Vagina (tissue), 2 donors: ENCODE results near the gene DCC. TPM values are rescaled to one million over a fixed set of nuclear protein-coding genes. Genes with fewer than 3 reads are reported as not detected.

Source experiments
- DNase-seq, 2 donors: peaks; one replicate each; pipeline ENCODE4 v3.0.0-alpha.2; 2017; ENCODE audit errors: extremely low spot score in 2 of 2
- H3K27ac ChIP-seq: fragments of 200-600 bp; sonication (generic); one replicate; pipeline ENCODE4 v1.5.1; 2019
- H3K27me3 ChIP-seq: fragments of 200-600 bp; sonication (generic); one replicate; pipeline ENCODE4 v1.5.1; 2019
- H3K36me3 ChIP-seq, 2 donors: fragments of 200-600 bp; sonication (generic); one replicate each; pipeline ENCODE4 v1.5.1; 2017 to 2019
- H3K4me1 ChIP-seq: fragments of 200-600 bp; sonication (generic); one replicate; pipeline ENCODE4 v1.5.1; 2019
- H3K4me3 ChIP-seq, 2 donors: fragments of 200-600 bp; sonication (generic); 1 replicate in 1 of 2; 2 replicates in 1 of 2; pipeline ENCODE4 v1.5.1; 2016 to 2019
- H3K9me3 ChIP-seq: fragments of 200-600 bp; sonication (generic); one replicate; pipeline ENCODE4 v1.5.1; 2019
- CTCF ChIP-seq, 3 experiments: fragments of 450-650 bp in 2 of 3; fragments of 200-600 bp in 1 of 3; sonication (generic) in 1 of 3; IDR thresholded peaks; one replicate each; pipeline ENCODE4 v1.5.1; 2017 to 2019; ENCODE audit warnings: antibody characterized with exemption in 3 of 3, mild to moderate bottlenecking in 2 of 3, moderate library complexity in 2 of 3
- POLR2A ChIP-seq, 2 donors: fragments of 450-650 bp; IDR thresholded peaks; one replicate each; pipeline ENCODE4 v1.6.1; 2017; ENCODE audit warnings: antibody characterized with exemption in 2 of 2, mild to moderate bottlenecking in 2 of 2, moderate library complexity in 2 of 2
- POLR2AphosphoS5 ChIP-seq, 2 donors: sonication (generic); formaldehyde crosslinking; IDR thresholded peaks; one replicate each; pipeline ENCODE4 v1.9.0; 2017; ENCODE audit warnings: antibody characterized with exemption in 2 of 2, mild to moderate bottlenecking in 2 of 2, low read depth in 1 of 2; ENCODE audit not compliant: insufficient read depth in 1 of 2
- intact Hi-C: fragments of 100-400 bp; cut with DNase I; formaldehyde crosslinking; loops from one replicate; pipeline ENCODE4 v1.15.1; 2023
- total RNA-seq: library from RNA; depleted of rRNA; stranded (reverse); fragments of >200 nt; gene quantifications from one replicate; pipeline ENCODE4 v1.2.3, GENCODE V29; 2016

The DCC gene
- total RNA-seq, 1 donor from 2014 or later: not detected

- TF ChIP-seq CTCF (IDR thresholded peaks at IDR 0.05): no peak
- TF ChIP-seq POLR2AphosphoS5 (IDR thresholded peaks at IDR 0.05; ENCODE audit: insufficient read depth in 1 of 2, low read depth in 1 of 2): no peak
- no peak for TF ChIP-seq POLR2A (IDR thresholded peaks at IDR 0.05)
- Histone ChIP-seq H3K27ac (no peak overlapping the region), H3K36me3 (no peaks in the 10 kb centered on the region), H3K4me1 (no peaks in the 10 kb centered on the region), H3K9me3 (no peaks in the 10 kb centered on the region), H3K27me3 (no peaks in the 10 kb centered on the region), H3K4me3 (no peak overlapping the region)
- intact Hi-C loops: no loop called here
- no peak for DNase-seq
These were observed 597.8 kb downstream of the DCC start for GRCh38 chr18:52937840-52938239.

- no peak for DNase-seq
- Histone ChIP-seq H3K27me3 (no peaks in the 10 kb centered on the region), H3K4me1 (no peaks in the 10 kb centered on the region), H3K9me3 (no peaks in the 10 kb centered on the region), H3K27ac (no peak overlapping the region), H3K4me3 (no peak overlapping the region), H3K36me3 (no peaks in the 10 kb centered on the region)
- intact Hi-C loops: no loop called here
- no peak for TF ChIP-seq CTCF (IDR thresholded peaks at IDR 0.05)
- TF ChIP-seq POLR2AphosphoS5 (IDR thresholded peaks at IDR 0.05; ENCODE audit: insufficient read depth in 1 of 2, low read depth in 1 of 2): no peak
- TF ChIP-seq POLR2A (IDR thresholded peaks at IDR 0.05): no peak
These were observed 605.6 kb downstream of the DCC start for GRCh38 chr18:52945552-52945951.

- Histone ChIP-seq H3K36me3 (no peaks in the 10 kb centered on the region), H3K27ac (no peak overlapping the region), H3K4me1 (no peaks in the 10 kb centered on the region), H3K4me3 (no peak overlapping the region), H3K27me3 (no peaks in the 10 kb centered on the region), H3K9me3 (no peaks in the 10 kb centered on the region)
- TF ChIP-seq POLR2AphosphoS5 (IDR thresholded peaks at IDR 0.05; ENCODE audit: insufficient read depth in 1 of 2, low read depth in 1 of 2): no peak
- TF ChIP-seq CTCF (IDR thresholded peaks at IDR 0.05): no peak
- no peak for TF ChIP-seq POLR2A (IDR thresholded peaks at IDR 0.05)
- intact Hi-C loops: no loop called here
- no peak for DNase-seq
These were observed 609.0 kb downstream of the DCC start for GRCh38 chr18:52948868-52949444.

- no peaks in the 10 kb centered on the region for H3K36me3 ChIP-seq
- H3K4me3 ChIP-seq: no peak overlapping the region
- intact Hi-C loops: no loop called here
- H3K9me3 ChIP-seq: no peaks in the 10 kb centered on the region
- DNase-seq: no peak
- H3K4me1 ChIP-seq: no peaks in the 10 kb centered on the region
- H3K27ac ChIP-seq: no peak overlapping the region
- no peak for TF ChIP-seq POLR2AphosphoS5 (IDR thresholded peaks at IDR 0.05; ENCODE audit: insufficient read depth in 1 of 2, low read depth in 1 of 2)
- TF ChIP-seq CTCF (IDR thresholded peaks at IDR 0.05): no peak
- TF ChIP-seq POLR2A (IDR thresholded peaks at IDR 0.05): no peak
- H3K27me3 ChIP-seq: no peaks in the 10 kb centered on the region
These were observed 610.2 kb downstream of the DCC start for GRCh38 chr18:52950155-52950554.

GRCh38 chr18:52953387-52953786 is 613.4 kb downstream of the DCC start:
- Histone ChIP-seq H3K27ac (no peak overlapping the region), H3K27me3 (no peaks in the 10 kb centered on the region), H3K4me3 (no peak overlapping the region), H3K9me3 (no peaks in the 10 kb centered on the region), H3K36me3 (no peaks in the 10 kb centered on the region), H3K4me1 (no peaks in the 10 kb centered on the region)
- no peak for TF ChIP-seq POLR2AphosphoS5 (IDR thresholded peaks at IDR 0.05; ENCODE audit: insufficient read depth in 1 of 2, low read depth in 1 of 2)
- TF ChIP-seq POLR2A (IDR thresholded peaks at IDR 0.05): no peak
- TF ChIP-seq CTCF (IDR thresholded peaks at IDR 0.05): no peak
- no peak for DNase-seq
- intact Hi-C loops: no loop called here
